HepG2 (cell line): ENCODE measurements around the gene NXN. TPM values are rescaled to one million over a fixed set of nuclear protein-coding genes. Genes with fewer than 3 reads are reported as not detected.
A peak's percentile ranks its signal among the peaks of the same experiment; 100 is the strongest.

ENCODE experiments used
- ATF5 ChIP-seq: sonication (generic); formaldehyde crosslinking; IDR thresholded peaks from 2 replicates; pipeline ENCODE4 v1.4.0; 2020; ENCODE audit warnings: mild to moderate bottlenecking, low read depth, missing genetic modification reagents
- ATM ChIP-seq: fragments of 450-650 bp; IDR thresholded peaks from 2 replicates; pipeline ENCODE4 v1.7.1; 2017; ENCODE audit warnings: mild to moderate bottlenecking, borderline replicate concordance
- FUBP1 ChIP-seq: sonication (generic); formaldehyde crosslinking; IDR thresholded peaks from 2 replicates; pipeline ENCODE4 v1.5.1; 2020; ENCODE audit warnings: missing genetic modification reagents, mild to moderate bottlenecking, borderline replicate concordance
- HNRNPK ChIP-seq: fragments of 200-400 bp; formaldehyde crosslinking; IDR thresholded peaks from 2 replicates; pipeline ENCODE4 v1.6.1; 2018; ENCODE audit warnings: low read length, low read depth, moderate library complexity, mild to moderate bottlenecking; ENCODE audit not compliant: poor library complexity, severe bottlenecking
- MTF1 ChIP-seq: sonication (generic); formaldehyde crosslinking; IDR thresholded peaks from 2 replicates; pipeline ENCODE4 v1.5.0; 2020; ENCODE audit warnings: missing genetic modification reagents
- NCOA1 ChIP-seq: sonication (generic); formaldehyde crosslinking; IDR thresholded peaks from 2 replicates; pipeline ENCODE4 v1.9.0; 2021; ENCODE audit warnings: missing genetic modification reagents
- SRSF4 ChIP-seq: fragments of 200-400 bp; formaldehyde crosslinking; IDR thresholded peaks from one replicate; pipeline ENCODE4 v1.6.1; 2018; ENCODE audit warnings: mild to moderate bottlenecking, low read depth, low read length, moderate library complexity; ENCODE audit not compliant: poor library complexity, severe bottlenecking
- TAF15 ChIP-seq: fragments of 200-400 bp; formaldehyde crosslinking; IDR thresholded peaks from one replicate; pipeline ENCODE4 v1.6.1; 2018; ENCODE audit warnings: mild to moderate bottlenecking, low read depth, low read length; ENCODE audit not compliant: poor library complexity, severe bottlenecking
- ZBTB2 ChIP-seq: sonication (generic); formaldehyde crosslinking; IDR thresholded peaks from 2 replicates; pipeline ENCODE4 v1.8.0; 2022; ENCODE audit warnings: low read depth, missing genetic modification reagents
- ZNF451 ChIP-seq: sonication (generic); formaldehyde crosslinking; IDR thresholded peaks from 2 replicates; pipeline ENCODE4 v1.5.0; 2020; ENCODE audit warnings: mild to moderate bottlenecking, missing genetic modification reagents
- ZNF547 ChIP-seq: sonication (generic); formaldehyde crosslinking; IDR thresholded peaks from 2 replicates; pipeline ENCODE4 v1.5.1; 2020; ENCODE audit warnings: mild to moderate bottlenecking, missing genetic modification reagents
- ZNF567 ChIP-seq: sonication (generic); formaldehyde crosslinking; IDR thresholded peaks from 2 replicates; pipeline ENCODE4 v1.8.1; 2023; ENCODE audit warnings: mild to moderate bottlenecking, missing genetic modification reagents, borderline replicate concordance
- ZNF616 ChIP-seq: sonication (generic); formaldehyde crosslinking; IDR thresholded peaks from 2 replicates; pipeline ENCODE4 v1.5.0; 2020; ENCODE audit warnings: low read depth, mild to moderate bottlenecking, missing genetic modification reagents
- ZNF639 ChIP-seq: conservative IDR thresholded peaks from 2 replicates; pipeline ENCODE4 v1.6.1; 2018; ENCODE audit warnings: missing genetic modification reagents
- ZNF83 ChIP-seq: sonication (generic); formaldehyde crosslinking; IDR thresholded peaks from 2 replicates; pipeline ENCODE4 v1.4.0; 2020; ENCODE audit warnings: missing genetic modification reagents, mild to moderate bottlenecking, borderline replicate concordance
- polyA plus RNA-seq, 8 experiments: library from polyadenylated mRNA; depleted of rRNA in 3 of 8; stranded (reverse) in 7 of 8; unstranded in 1 of 8; fragments of >200 nt; fragmentation: Illumina TruSeq in 4 of 8; extraction: Trizol in 4 of 8; gene quantifications; 2 replicates each; pipeline versions ENCODE4 v1.2.1 to v1.2.3, GENCODE V29; 2011 to 2016; ENCODE audit warnings: low read depth in 4 of 8, missing spikeins in 1 of 8, mixed read lengths in 1 of 8; ENCODE audit not compliant: insufficient read depth in 1 of 8
- total RNA-seq, 5 experiments: library from RNA; depleted of rRNA; stranded (reverse); fragments of >200 nt; fragmentation: Illumina TruSeq; extraction: Trizol; gene quantifications; 2 replicates each; pipeline ENCODE4 v1.2.3, GENCODE V29; 2016; ENCODE audit warnings: low read depth in 1 of 5
- TF ChIP-seq, protein P1 (sequence below): sonication (generic); IDR thresholded peaks from 2 replicates; pipeline ENCODE4 v1.6.1; 2016; ENCODE audit warnings: low read depth, borderline replicate concordance
- TF ChIP-seq, protein P2 (sequence below): sonication (generic); formaldehyde crosslinking; IDR thresholded peaks from 2 replicates; pipeline ENCODE4 v1.4.0; 2020; ENCODE audit warnings: mild to moderate bottlenecking, missing genetic modification reagents
- TF ChIP-seq, protein P3 (sequence below), 2 experiments: fragments of 450-650 bp in 1 of 2; sonication (generic) in 1 of 2; formaldehyde crosslinking; IDR thresholded peaks; 2 replicates each; pipeline versions ENCODE4 v1.5.0 to v1.8.0; 2020 to 2022; ENCODE audit warnings: mild to moderate bottlenecking in 1 of 2, missing genetic modification reagents in 1 of 2

NXN gene
- total and polyA plus RNA-seq, 2 of the 13 experiments (the other 11 are each of a cell fraction or from before 2014, with no cell fraction given) = 22.2 to 24.3 TPM

DNA sequence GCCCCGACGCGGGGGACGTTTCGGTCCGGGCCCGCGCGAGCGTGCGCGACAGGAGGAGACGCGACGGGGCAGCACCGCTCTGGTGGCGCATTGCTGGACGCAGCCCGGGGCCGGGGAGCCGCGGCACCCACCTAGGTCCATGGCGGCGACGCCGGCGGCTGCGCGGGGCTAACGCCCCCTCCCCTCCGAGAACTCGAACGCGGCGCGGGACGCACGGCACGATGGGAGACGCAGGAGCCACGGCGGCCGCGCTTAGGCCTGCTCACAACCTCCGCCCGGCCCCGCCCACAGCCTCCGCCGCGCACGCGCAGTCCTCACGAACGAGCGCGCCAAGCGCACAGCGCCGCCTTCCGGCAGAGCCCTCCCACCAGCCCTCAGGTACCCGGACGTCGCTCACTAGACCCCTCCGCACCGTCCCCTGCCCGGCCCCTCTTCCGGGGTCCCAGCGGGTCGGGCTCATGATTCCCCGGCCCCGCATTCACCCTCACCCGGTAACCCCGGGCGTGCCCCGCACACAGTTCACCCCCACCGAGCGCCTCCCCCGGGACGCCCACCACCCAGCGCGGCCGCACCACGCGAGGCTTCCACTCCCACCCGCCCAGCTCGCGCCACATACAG, 227.5 kb downstream of the NXN start, which contains the start of gene GEMIN4 (continued):
- no peak for TF ChIP-seq ZNF639 (CRISPR knock-in tag)
- peak; percentile 72 for TF ChIP-seq ZNF451 (CRISPR knock-in tag)
- no peak for TF ChIP-seq ZNF616 (CRISPR knock-in tag)
- no peak for TF ChIP-seq TAF15
- peak; percentile 72 for TF ChIP-seq HNRNPK
- TF ChIP-seq NCOA1 = no peak
- TF ChIP-seq ZNF547 (CRISPR knock-in tag) = peak; percentile 67; the same call in 1 of the 2 replicates
- TF ChIP-seq, protein P1, sequence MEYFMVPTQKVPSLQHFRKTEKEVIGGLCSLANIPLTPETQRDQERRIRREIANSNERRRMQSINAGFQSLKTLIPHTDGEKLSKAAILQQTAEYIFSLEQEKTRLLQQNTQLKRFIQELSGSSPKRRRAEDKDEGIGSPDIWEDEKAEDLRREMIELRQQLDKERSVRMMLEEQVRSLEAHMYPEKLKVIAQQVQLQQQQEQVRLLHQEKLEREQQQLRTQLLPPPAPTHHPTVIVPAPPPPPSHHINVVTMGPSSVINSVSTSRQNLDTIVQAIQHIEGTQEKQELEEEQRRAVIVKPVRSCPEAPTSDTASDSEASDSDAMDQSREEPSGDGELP = no peak
- TF ChIP-seq MTF1 = no peak
- no peak for TF ChIP-seq ATM
- no peak for TF ChIP-seq ZNF83
- TF ChIP-seq, protein P2, sequence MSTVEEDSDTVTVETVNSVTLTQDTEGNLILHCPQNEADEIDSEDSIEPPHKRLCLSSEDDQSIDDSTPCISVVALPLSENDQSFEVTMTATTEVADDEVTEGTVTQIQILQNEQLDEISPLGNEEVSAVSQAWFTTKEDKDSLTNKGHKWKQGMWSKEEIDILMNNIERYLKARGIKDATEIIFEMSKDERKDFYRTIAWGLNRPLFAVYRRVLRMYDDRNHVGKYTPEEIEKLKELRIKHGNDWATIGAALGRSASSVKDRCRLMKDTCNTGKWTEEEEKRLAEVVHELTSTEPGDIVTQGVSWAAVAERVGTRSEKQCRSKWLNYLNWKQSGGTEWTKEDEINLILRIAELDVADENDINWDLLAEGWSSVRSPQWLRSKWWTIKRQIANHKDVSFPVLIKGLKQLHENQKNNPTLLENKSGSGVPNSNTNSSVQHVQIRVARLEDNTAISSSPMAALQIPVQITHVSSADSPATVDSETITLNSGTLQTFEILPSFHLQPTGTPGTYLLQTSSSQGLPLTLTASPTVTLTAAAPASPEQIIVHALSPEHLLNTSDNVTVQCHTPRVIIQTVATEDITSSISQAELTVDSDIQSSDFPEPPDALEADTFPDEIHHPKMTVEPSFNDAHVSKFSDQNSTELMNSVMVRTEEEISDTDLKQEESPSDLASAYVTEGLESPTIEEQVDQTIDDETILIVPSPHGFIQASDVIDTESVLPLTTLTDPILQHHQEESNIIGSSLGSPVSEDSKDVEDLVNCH (CRISPR knock-in tag) = no peak
- TF ChIP-seq ZBTB2 (CRISPR knock-in tag) = peak; percentile 63
- TF ChIP-seq, protein P3, sequence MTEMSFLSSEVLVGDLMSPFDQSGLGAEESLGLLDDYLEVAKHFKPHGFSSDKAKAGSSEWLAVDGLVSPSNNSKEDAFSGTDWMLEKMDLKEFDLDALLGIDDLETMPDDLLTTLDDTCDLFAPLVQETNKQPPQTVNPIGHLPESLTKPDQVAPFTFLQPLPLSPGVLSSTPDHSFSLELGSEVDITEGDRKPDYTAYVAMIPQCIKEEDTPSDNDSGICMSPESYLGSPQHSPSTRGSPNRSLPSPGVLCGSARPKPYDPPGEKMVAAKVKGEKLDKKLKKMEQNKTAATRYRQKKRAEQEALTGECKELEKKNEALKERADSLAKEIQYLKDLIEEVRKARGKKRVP (CRISPR knock-in tag; IDR thresholded peaks at IDR 0.05) = 0 out of 4 replicates have a peak, but pooled peaks of 1 of the 2 experiments have one; percentile 27
- TF ChIP-seq ATF5 = no peak; the same call in 1 of the 2 replicates
- TF ChIP-seq ZNF567 = no peak; the same call in 1 of the 2 replicates
- TF ChIP-seq FUBP1 = no peak
- TF ChIP-seq SRSF4 = no peak
